ENCODE results near the gene RNU11. TPM values are rescaled to one million over a fixed set of nuclear protein-coding genes. Genes with fewer than 3 reads are reported as not detected.

Gene RNU11
- not detected in 2 replicates for total RNA-seq

GRCh38 chr1:28648474-28649198 lies at the start of gene RNU11:
TSS of gene RNU11 (plus strand) at chr1:28648600.

DNA sequence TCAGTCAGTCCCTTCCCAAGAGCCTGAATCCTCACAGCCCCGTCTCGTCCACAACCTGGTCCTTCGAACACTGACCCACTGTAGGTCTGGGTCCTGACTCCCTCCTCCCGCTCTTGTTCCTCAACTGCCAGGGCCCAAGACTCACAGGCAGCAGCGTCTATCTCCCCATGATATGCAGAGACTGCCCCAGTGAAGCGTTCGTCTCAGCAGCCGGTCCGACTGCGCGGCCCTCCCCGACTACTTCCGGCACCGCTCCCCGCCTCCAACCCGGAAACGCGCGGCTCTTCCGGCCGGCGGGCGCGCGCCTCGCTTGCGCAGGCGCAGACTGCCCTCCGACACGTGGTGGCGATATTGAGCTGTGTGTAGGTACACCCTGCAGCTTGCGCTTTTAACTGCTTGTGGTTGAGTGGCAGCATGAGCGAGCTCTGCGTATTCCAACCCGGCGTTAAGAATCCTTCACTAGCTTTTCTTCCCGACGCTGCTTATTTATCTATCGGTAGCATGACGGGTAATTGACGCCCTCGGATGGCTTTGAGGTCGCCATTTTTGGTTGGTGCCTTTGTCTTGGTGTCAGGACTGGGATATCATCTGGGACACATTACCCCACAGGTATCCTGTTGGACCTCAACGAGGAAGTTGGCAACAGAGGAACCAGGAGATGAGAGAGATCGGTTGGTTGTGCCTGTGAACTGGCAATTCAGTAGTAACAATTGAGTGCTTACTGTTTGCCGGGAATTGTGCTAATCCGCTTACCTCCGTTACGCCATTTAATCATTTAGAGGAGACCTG lies 5.4 kb upstream of the RNU11 start, which contains the start of gene TAF12:
TSS of gene TAF12 (minus strand) at position 221 of the 789 bp plus-strand sequence. CDS start 20,986 bp downstream, outside the sequence.

DNA sequence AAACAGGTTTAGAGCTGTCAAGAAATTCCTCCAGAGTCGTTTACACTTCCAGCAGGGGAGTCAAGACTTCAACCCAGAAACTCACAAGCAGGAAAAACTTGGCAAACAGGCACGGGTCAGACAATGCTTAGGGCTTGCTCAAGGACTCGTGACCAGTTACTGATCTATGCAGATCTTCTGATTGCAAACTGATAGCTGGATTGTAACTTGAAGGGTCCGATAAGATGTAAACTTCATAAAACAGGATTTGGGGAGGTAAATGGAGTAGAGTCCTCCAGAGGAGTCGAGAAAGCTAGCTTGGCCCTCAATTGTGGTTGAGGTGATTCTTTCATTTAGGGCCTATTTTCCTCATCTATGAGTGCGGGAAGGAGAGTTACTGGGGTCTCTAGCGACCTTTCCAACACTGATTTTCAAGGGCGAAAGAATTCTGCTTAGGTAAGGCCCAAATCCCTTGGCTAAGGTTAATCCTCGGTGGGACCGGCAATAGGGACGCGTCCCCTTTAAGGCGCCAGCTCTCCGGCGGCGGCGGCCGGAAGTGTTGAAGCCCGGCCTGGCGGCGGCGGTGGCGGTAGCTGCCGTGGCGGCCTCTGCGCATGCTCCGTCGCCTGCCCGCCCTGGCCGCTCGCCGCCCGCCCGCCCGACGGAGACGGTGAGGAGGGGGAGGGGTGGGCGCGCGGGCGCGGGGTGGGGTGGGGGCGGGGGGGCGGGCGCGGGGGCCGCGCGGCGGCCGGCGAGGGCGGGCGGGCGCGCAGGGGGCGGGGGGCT lies 20.0 kb downstream of the RNU11 start, which contains the start of gene GMEB1:
TSS of gene GMEB1 (plus strand) at position 594 of the 765 bp plus-strand sequence. CDS start 14,829 bp downstream, outside the sequence.

Other genes with a start within 250 kb of the RNU11 start
- gene RCC1, start 142.6 kb upstream of the RNU11 start, total RNA-seq, result 77.3 and 79.0 TPM in 2 replicates
- gene TRNAU1AP, start 95.5 kb upstream of the RNU11 start, total RNA-seq, result 27.2 and 31.2 TPM in 2 replicates
- gene RAB42, start 56.3 kb upstream of the RNU11 start, total RNA-seq, result 0.97 TPM in 1 of 2 replicates, not detected in the other
- 24.4 and 39.8 TPM in 2 replicates for gene TAF12, start 5.5 kb upstream of the RNU11 start, total RNA-seq
- gene GMEB1, start 20.2 kb downstream of the RNU11 start, total RNA-seq, result 7.5 and 11.1 TPM in 2 replicates
- 81.5 and 89.5 TPM in 2 replicates for gene YTHDF2, start 88.3 kb downstream of the RNU11 start, total RNA-seq
- not detected in 2 replicates for gene OPRD1, start 163.6 kb downstream of the RNU11 start, total RNA-seq